ENCODE results near the gene PGM1.
"Not testable (repeated sequence)": the region's sequence is repeated elsewhere in the genome, so short reads cannot be mapped to it uniquely, and the experiment has no call there.

PGM1 gene

GRCh38 chr1:63593303-63593885, at the start of gene PGM1:
Gene PGM1, plus strand, starts transcription at chr1:63593411. Its CDS starts 78 bp downstream, at chr1:63593489.
- DNase-seq (ENCODE audit: low spot score), result peak; percentile 68

- no peak for DNase-seq (ENCODE audit: low spot score)
Observed at GRCh38 chr1:63545780-63546179, 47.4 kb upstream of the PGM1 start.

GRCh38 chr1:63547621-63548294, 45.5 kb upstream of the PGM1 start:
- no peak for DNase-seq (ENCODE audit: low spot score)

- DNase-seq (ENCODE audit: low spot score), result no peak
Observed at GRCh38 chr1:63548303-63548702, 44.9 kb upstream of the PGM1 start.

GRCh38 chr1:63548877-63549276, 44.3 kb upstream of the PGM1 start:
- no peak for DNase-seq (ENCODE audit: low spot score)

GRCh38 chr1:63555480-63555879, 37.7 kb upstream of the PGM1 start:
- no peak for DNase-seq (ENCODE audit: low spot score)

GRCh38 chr1:63557365-63557987, 35.7 kb upstream of the PGM1 start:
- no peak for DNase-seq (ENCODE audit: low spot score)

- no peak for DNase-seq (ENCODE audit: low spot score)
Observed at GRCh38 chr1:63559357-63559756, 33.9 kb upstream of the PGM1 start.

GRCh38 chr1:63563745-63564144, 29.5 kb upstream of the PGM1 start:
- DNase-seq (ENCODE audit: low spot score), result no peak

GRCh38 chr1:63569068-63569467, 24.1 kb upstream of the PGM1 start:
- DNase-seq (ENCODE audit: low spot score), result no peak

GRCh38 chr1:63569640-63570316, 23.4 kb upstream of the PGM1 start:
- DNase-seq (ENCODE audit: low spot score), result no peak

- DNase-seq (ENCODE audit: low spot score), result not testable (repeated sequence)
Observed at GRCh38 chr1:63572686-63573085, 20.5 kb upstream of the PGM1 start.

GRCh38 chr1:63574203-63574796, 18.9 kb upstream of the PGM1 start:
- DNase-seq (ENCODE audit: low spot score), result not testable (repeated sequence)

- peak; percentile 30 for DNase-seq (ENCODE audit: low spot score)
Observed at GRCh38 chr1:63575340-63575826, 17.8 kb upstream of the PGM1 start.

- DNase-seq (ENCODE audit: low spot score), result not testable (repeated sequence)
Observed at GRCh38 chr1:63586326-63586725, 6.9 kb upstream of the PGM1 start.

- DNase-seq (ENCODE audit: low spot score), result no peak
Observed at GRCh38 chr1:63590166-63590560, 3.0 kb upstream of the PGM1 start.

GRCh38 chr1:63592536-63593302, 492 bp upstream of the PGM1 start:
- no peak for DNase-seq (ENCODE audit: low spot score)

GRCh38 chr1:63593886-63594605, 835 bp downstream of the PGM1 start:
- DNase-seq (ENCODE audit: low spot score), result peak; percentile 46

- DNase-seq (ENCODE audit: low spot score), result no peak
Observed at GRCh38 chr1:63595435-63595834, 2.2 kb downstream of the PGM1 start.

- no peak for DNase-seq (ENCODE audit: low spot score)
Observed at GRCh38 chr1:63599799-63600198, 6.6 kb downstream of the PGM1 start.

- DNase-seq (ENCODE audit: low spot score), result no peak
Observed at GRCh38 chr1:63600248-63600647, 7.0 kb downstream of the PGM1 start.

Measured in LoVo (cell line).